GM18517 (cell line): ENCODE data around the gene LRBA.
"Not testable (repeated sequence)": the region's sequence is repeated elsewhere in the genome, so short reads cannot be mapped to it uniquely, and the experiment has no call there.

Experiments
- ATAC-seq: cut with Tn5 transposase; IDR thresholded peaks from one replicate; pipeline ENCODE4 v1.9.1; 2021; ENCODE audit warnings: mild to moderate bottlenecking, moderate library complexity; ENCODE audit not compliant: unreplicated experiment

Gene LRBA, protein sequence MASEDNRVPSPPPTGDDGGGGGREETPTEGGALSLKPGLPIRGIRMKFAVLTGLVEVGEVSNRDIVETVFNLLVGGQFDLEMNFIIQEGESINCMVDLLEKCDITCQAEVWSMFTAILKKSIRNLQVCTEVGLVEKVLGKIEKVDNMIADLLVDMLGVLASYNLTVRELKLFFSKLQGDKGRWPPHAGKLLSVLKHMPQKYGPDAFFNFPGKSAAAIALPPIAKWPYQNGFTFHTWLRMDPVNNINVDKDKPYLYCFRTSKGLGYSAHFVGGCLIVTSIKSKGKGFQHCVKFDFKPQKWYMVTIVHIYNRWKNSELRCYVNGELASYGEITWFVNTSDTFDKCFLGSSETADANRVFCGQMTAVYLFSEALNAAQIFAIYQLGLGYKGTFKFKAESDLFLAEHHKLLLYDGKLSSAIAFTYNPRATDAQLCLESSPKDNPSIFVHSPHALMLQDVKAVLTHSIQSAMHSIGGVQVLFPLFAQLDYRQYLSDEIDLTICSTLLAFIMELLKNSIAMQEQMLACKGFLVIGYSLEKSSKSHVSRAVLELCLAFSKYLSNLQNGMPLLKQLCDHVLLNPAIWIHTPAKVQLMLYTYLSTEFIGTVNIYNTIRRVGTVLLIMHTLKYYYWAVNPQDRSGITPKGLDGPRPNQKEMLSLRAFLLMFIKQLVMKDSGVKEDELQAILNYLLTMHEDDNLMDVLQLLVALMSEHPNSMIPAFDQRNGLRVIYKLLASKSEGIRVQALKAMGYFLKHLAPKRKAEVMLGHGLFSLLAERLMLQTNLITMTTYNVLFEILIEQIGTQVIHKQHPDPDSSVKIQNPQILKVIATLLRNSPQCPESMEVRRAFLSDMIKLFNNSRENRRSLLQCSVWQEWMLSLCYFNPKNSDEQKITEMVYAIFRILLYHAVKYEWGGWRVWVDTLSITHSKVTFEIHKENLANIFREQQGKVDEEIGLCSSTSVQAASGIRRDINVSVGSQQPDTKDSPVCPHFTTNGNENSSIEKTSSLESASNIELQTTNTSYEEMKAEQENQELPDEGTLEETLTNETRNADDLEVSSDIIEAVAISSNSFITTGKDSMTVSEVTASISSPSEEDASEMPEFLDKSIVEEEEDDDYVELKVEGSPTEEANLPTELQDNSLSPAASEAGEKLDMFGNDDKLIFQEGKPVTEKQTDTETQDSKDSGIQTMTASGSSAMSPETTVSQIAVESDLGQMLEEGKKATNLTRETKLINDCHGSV (N-terminal part only)

GRCh38 chr4:151014521-151015458 is at the start of gene LRBA:
LRBA (minus strand) TSS chr4:151015284; CDS start chr4:151014642, 642 bp downstream.
- peak; percentile 42 for ATAC-seq

DNA sequence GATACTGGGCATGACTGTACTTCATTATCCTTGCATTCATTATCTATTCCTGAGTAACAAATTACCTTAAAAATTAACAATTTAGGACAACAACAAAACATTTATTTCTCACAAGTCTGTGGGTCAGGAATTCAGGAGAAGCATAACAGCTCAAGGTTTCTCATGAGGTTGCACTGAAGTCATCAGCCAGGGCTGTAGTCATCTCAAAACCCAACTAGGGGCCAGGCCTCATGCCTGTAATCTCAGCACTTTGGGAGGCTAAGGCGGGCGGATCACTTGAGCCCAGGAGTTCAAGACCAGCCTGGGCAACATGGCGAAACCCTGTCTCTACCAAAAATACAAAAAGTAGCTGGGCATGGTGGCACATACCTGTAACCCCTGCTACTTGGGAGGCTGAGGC is 48.1 kb upstream of the LRBA start:
- not testable (repeated sequence) for ATAC-seq

DNA sequence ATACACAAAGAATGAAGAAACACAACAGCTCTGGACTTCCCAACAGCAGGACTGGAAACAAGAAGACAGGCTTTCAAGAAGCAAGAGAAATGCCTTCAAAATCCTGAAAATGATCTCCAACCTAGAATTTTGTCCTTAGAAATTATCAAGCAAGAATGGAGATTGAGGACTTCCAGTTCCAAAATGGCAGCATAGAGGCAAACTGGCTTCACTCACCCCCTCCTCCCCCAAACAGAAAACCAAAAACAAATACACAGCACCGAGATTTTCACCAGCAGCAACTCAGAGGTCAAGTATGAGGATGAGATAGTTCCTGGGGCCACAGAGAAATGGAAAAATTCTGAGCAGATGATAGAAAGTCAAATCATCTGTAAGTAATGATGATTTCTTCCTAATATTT is 40.5 kb upstream of the LRBA start:
- no peak for ATAC-seq

DNA sequence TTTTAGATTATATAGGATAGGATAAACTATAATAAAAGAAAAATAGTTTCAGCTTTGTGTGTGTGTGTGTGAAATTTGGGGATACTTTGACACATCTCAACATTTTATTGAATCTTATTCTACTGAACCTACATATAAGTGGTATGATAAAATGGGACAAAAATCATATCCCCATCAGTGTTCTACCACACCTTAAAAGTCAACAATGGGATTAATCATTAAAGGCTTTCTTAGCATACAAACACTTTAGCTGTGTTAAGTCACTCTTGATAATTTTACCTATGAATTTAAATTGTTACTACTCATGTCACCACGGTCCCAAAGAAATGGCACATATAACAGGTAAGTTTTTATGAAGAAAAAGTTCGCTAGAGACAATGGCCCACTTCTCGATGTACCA is 37.7 kb upstream of the LRBA start:
- ATAC-seq = no peak

GRCh38 chr4:151049430-151049884 is 34.4 kb upstream of the LRBA start:
- no peak for ATAC-seq

DNA sequence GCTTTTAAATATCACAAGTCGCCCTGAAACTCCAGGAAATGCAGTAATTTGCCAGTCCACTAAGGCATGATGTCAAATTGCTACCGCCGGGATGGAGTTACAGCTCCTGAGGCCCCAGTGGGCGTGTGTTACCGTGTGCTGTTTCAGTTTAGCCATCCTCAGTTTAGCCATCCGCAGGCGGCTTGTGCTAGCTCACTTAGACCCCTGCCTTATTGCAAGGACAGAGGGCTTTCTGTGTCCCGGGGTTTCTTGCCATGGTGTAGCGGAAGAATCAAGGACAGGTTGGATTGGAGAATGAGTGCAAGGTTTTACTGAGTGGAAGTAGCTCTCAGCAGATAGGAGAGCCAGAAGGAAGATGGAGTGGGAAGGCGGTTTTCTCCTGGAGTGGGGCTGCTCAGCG is 33.8 kb upstream of the LRBA start:
- no peak for ATAC-seq

DNA sequence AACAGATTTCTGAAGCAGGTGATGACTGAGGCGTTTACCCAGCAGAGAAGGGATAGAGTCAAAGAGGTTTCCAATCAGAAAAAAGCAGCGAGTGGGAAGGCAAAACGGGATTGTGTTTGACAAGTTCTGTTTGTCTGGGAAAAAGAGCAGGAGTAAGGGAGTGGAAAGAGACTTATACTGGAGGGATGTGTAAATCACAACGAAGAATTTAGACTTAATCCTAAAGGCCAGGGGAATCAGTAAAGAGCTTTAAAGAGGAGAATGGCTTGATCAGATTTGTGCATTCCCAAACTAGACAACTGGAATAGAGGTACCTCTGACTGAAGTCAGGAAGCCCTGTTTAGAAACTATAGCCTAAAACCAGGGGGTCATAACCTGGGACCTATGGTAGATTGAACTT is 31.5 kb upstream of the LRBA start:
- ATAC-seq = no peak

- no peak for ATAC-seq
Observed at GRCh38 chr4:151045907-151046306, 30.8 kb upstream of the LRBA start.

GRCh38 chr4:151043803-151044515 is 28.9 kb upstream of the LRBA start:
- no peak for ATAC-seq

DNA sequence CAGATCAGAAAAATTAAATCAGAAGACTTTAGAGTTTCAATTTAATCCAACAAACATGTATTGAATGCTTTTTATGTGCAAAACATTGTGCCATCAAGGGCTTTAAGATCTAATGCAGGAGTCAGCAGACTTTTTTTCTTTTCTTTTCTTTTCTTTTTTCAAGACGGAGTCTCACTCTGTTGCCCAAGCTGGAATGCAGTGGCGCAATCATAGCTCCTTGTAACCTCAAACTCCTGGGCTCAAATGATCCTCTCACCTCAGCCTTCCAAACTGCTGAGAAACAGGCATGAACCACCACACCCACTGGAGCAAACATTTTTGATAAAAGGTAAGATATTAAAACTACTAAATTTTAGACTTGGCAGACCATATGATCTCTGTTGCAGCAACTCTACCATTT is 24.6 kb upstream of the LRBA start:
- ATAC-seq = no peak

GRCh38 chr4:151038452-151039157 is 23.5 kb upstream of the LRBA start:
- no peak for ATAC-seq

- no peak for ATAC-seq
Observed at GRCh38 chr4:151035911-151036310, 20.8 kb upstream of the LRBA start.

DNA sequence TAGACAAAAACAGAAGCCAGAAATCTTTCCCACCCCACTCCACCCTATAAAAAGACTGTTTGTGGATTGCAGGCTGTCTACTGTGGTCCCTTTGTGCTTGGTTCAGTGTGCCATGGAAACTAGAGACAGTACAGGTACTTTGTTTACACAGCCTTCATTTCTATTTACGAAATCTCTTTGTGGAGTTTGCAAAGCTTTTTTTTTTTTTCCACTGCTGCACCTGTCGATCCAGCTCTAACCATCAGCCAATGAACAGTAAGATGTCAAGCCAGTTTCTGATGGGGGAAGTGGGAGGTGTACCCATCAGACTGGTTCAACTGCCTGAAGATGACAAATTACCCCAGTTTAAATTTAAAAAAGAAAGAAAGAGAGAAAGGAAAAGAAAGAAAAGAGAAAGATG is 20.2 kb upstream of the LRBA start:
- no peak for ATAC-seq

- no peak for ATAC-seq
Observed at GRCh38 chr4:151034829-151035228, 19.7 kb upstream of the LRBA start.

GRCh38 chr4:151031831-151032605 is 16.9 kb upstream of the LRBA start:
- ATAC-seq = peak; percentile 56

GRCh38 chr4:151029537-151029936 is 14.5 kb upstream of the LRBA start:
- ATAC-seq = peak; percentile 1

- not testable (repeated sequence) for ATAC-seq
Observed at GRCh38 chr4:151029006-151029405, 13.9 kb upstream of the LRBA start.

- no peak for ATAC-seq
Observed at GRCh38 chr4:151025759-151026158, 10.7 kb upstream of the LRBA start.
